Uterus (tissue), 4 donors: Measurements from ENCODE around the gene RMND5A. TPM values are rescaled to one million over a fixed set of nuclear protein-coding genes. Genes with fewer than 3 reads are reported as not detected.

ENCODE experiments used
- DNase-seq, 2 donors: peaks; one replicate each; pipeline ENCODE4 v3.0.0-alpha.2; 2019 to 2020
- H3K27ac ChIP-seq, 2 donors: fragments of 200-600 bp; sonication (generic); 1 replicate in 1 of 2; 2 replicates in 1 of 2; pipeline ENCODE4 v1.5.1; 2016 to 2018
- H3K27me3 ChIP-seq, 2 donors: fragments of 200-600 bp; sonication (generic); one replicate each; pipeline ENCODE4 v1.5.1; 2018 to 2019; ENCODE audit warnings: control low read depth in 1 of 2
- H3K36me3 ChIP-seq, 2 donors: fragments of 200-600 bp; sonication (generic); one replicate each; pipeline ENCODE4 v1.5.1; 2019; ENCODE audit warnings: control low read depth in 1 of 2
- H3K4me1 ChIP-seq, 2 donors: fragments of 200-600 bp; sonication (generic); one replicate each; pipeline ENCODE4 v1.5.1; 2018 to 2019; ENCODE audit warnings: control low read depth in 1 of 2
- H3K4me3 ChIP-seq, 2 donors: fragments of 200-600 bp; sonication (generic); 1 replicate in 1 of 2; 2 replicates in 1 of 2; pipeline ENCODE4 v1.5.1; 2018 to 2019; ENCODE audit warnings: mild to moderate bottlenecking in 1 of 2
- H3K9me3 ChIP-seq, 2 donors: fragments of 200-600 bp; sonication (generic); one replicate each; pipeline ENCODE4 v1.5.1; 2019; ENCODE audit warnings: control low read depth in 1 of 2
- CTCF ChIP-seq, 4 experiments: fragments of 200-600 bp in 2 of 4; fragments of 450-650 bp in 2 of 4; sonication (generic) in 2 of 4; IDR thresholded peaks; one replicate each; pipeline ENCODE4 v1.5.1; 2016 to 2019; ENCODE audit warnings: antibody characterized with exemption in 4 of 4, mild to moderate bottlenecking in 2 of 4, moderate library complexity in 1 of 4
- POLR2A ChIP-seq, 2 donors: fragments of 450-650 bp; IDR thresholded peaks; one replicate each; pipeline ENCODE4 v1.6.1; 2016; ENCODE audit warnings: antibody characterized with exemption in 2 of 2, mild to moderate bottlenecking in 1 of 2, moderate library complexity in 1 of 2
- intact Hi-C: fragments of 100-400 bp; cut with DNase I; formaldehyde crosslinking; loops from one replicate; pipeline ENCODE4 v1.15.1; 2023; ENCODE audit warnings: low total_unique reads
- total RNA-seq, 4 donors: library from RNA; depleted of rRNA in 3 of 4; stranded (reverse); fragments of >200 nt in 3 of 4; gene quantifications; one replicate each; pipeline versions ENCODE4 v1.1.0 to v1.2.4, GENCODE V29; 2014 to 2023
- donor health status: DM: yes; HTN: yes; CAD: no.

RMND5A gene
- total RNA-seq, 4 donors from 2014 or later, result 33.6 to 71.5 (median 38.0) TPM

- intact Hi-C loops, result no loop called here
- Histone ChIP-seq H3K4me3 (no peak overlapping the region), H3K27ac (no peak overlapping the region), H3K27me3 (no peaks in the 10 kb centered on the region), H3K4me1 (no peaks in the 10 kb centered on the region), H3K9me3 (no peaks in the 10 kb centered on the region), H3K36me3 (no peaks in the 10 kb centered on the region)
- no peak for TF ChIP-seq POLR2A (IDR thresholded peaks at IDR 0.05)
- DNase-seq, result no peak
Measured at GRCh38 chr2:86686460-86686859, 33.6 kb upstream of the RMND5A start.

- no peak overlapping the region for H3K27ac ChIP-seq
- no peaks in the 10 kb centered on the region for H3K4me1 ChIP-seq
- no peak overlapping the region for H3K4me3 ChIP-seq
- DNase-seq, result no peak
- intact Hi-C loops, result no loop called here
- no peaks in the 10 kb centered on the region for H3K27me3 ChIP-seq
- no peak for TF ChIP-seq POLR2A (IDR thresholded peaks at IDR 0.05)
- TF ChIP-seq CTCF (IDR thresholded peaks at IDR 0.05), result no peak
- H3K36me3 ChIP-seq, result no peaks in the 10 kb centered on the region
- H3K9me3 ChIP-seq, result no peaks in the 10 kb centered on the region
Measured at GRCh38 chr2:86686905-86687304, 33.2 kb upstream of the RMND5A start.

GRCh38 chr2:86695053-86695691 lies 24.9 kb upstream of the RMND5A start:
- intact Hi-C loops, result no loop called here
- TF ChIP-seq POLR2A (IDR thresholded peaks at IDR 0.05) (no peak), CTCF (IDR thresholded peaks at IDR 0.05) (no peak)
- DNase-seq, result no peak
- Histone ChIP-seq H3K27me3 (no peaks in the 10 kb centered on the region), H3K4me1 (no peaks in the 10 kb centered on the region), H3K9me3 (no peaks in the 10 kb centered on the region), H3K27ac (no peak overlapping the region), H3K36me3 (no peaks in the 10 kb centered on the region), H3K4me3 (no peak overlapping the region)

GRCh38 chr2:86697551-86698104 lies 22.5 kb upstream of the RMND5A start:
- H3K27ac ChIP-seq, result no peak overlapping the region
- H3K36me3 ChIP-seq, result no peaks in the 10 kb centered on the region
- H3K4me3 ChIP-seq, result no peak overlapping the region
- intact Hi-C loops, result no loop called here
- no peak for DNase-seq
- H3K9me3 ChIP-seq, result no peaks in the 10 kb centered on the region
- TF ChIP-seq CTCF (IDR thresholded peaks at IDR 0.05), result no peak
- no peak for TF ChIP-seq POLR2A (IDR thresholded peaks at IDR 0.05)
- H3K27me3 ChIP-seq, result no peaks in the 10 kb centered on the region
- H3K4me1 ChIP-seq, result no peaks in the 10 kb centered on the region

- no peaks in the 10 kb centered on the region for H3K27me3 ChIP-seq
- DNase-seq, result no peak
- H3K9me3 ChIP-seq, result no peaks in the 10 kb centered on the region
- TF ChIP-seq POLR2A (IDR thresholded peaks at IDR 0.05) (no peak), CTCF (IDR thresholded peaks at IDR 0.05) (no peak)
- intact Hi-C loops, result loop anchor here (10.0 kb wide), 1 partner anchor 76 kb away; the partner anchor contains the start of gene RNF103
- H3K36me3 ChIP-seq, result no peaks in the 10 kb centered on the region
- H3K4me1 ChIP-seq, result peaks cover 0 to 4% of the 10 kb centered on the region in 2 donors
- no peak overlapping the region for H3K27ac ChIP-seq
- H3K4me3 ChIP-seq, result no peak overlapping the region
Measured at GRCh38 chr2:86700690-86701089, 19.4 kb upstream of the RMND5A start.
